K562 (cell line): ENCODE measurements around the gene CFAP58. TPM values are rescaled to one million over a fixed set of nuclear protein-coding genes. Genes with fewer than 3 reads are reported as not detected.

Experiments used
- CREM ChIP-seq: IDR thresholded peaks from 2 replicates; pipeline ENCODE4 v1.6.1; 2014; ENCODE audit warnings: antibody characterized with exemption, low read depth
- GABPB1 ChIP-seq: sonication (generic); formaldehyde crosslinking; IDR thresholded peaks from 2 replicates; pipeline ENCODE4 v1.8.0; 2022; ENCODE audit warnings: mild to moderate bottlenecking, missing genetic modification reagents
- KDM1A ChIP-seq, 2 experiments: fragments of 450-650 bp; IDR thresholded peaks; 2 replicates each; pipeline ENCODE4 v1.6.1; 2016; ENCODE audit warnings: mild to moderate bottlenecking in 2 of 2
- NR2F6 ChIP-seq: fragments of 450-650 bp; formaldehyde crosslinking; IDR thresholded peaks from 2 replicates; pipeline ENCODE4 v1.4.0; 2020; ENCODE audit warnings: mild to moderate bottlenecking
- POLR3A ChIP-seq: IDR thresholded peaks from 2 replicates; pipeline ENCODE4 v1.6.1; 2011; ENCODE audit warnings: borderline replicate concordance, mild to moderate bottlenecking, moderate library complexity; ENCODE audit not compliant: insufficient read length, insufficient read depth; ENCODE audit errors: extremely low read depth
- POLR3G ChIP-seq: IDR thresholded peaks from 2 replicates; pipeline ENCODE4 v1.6.1; 2011; ENCODE audit not compliant: insufficient read length, insufficient replicate concordance; ENCODE audit errors: extremely low read depth
- TAF7 ChIP-seq: fragments of 450-650 bp; IDR thresholded peaks from 2 replicates; pipeline ENCODE4 v1.6.1; 2016; ENCODE audit warnings: missing genetic modification characterization, missing compliant biosample characterization
- ZNF696 ChIP-seq: fragments of 250-450 bp; sonication (Bioruptor Pico); conservative IDR thresholded peaks from 2 replicates; pipeline ENCODE4 v1.4.0; 2020; ENCODE audit warnings: mild to moderate bottlenecking, moderate library complexity
- ZNF79 ChIP-seq: fragments of 250-450 bp; sonication (Bioruptor Pico); IDR thresholded peaks from 2 replicates; pipeline ENCODE4 v1.4.0; 2020; ENCODE audit warnings: low read depth, mild to moderate bottlenecking, moderate library complexity
- polyA plus RNA-seq, 8 experiments: library from polyadenylated mRNA; depleted of rRNA in 4 of 8; stranded (reverse) in 5 of 8; unstranded in 3 of 8; fragments of >200 nt; fragmentation: Nextera tagmentation in 2 of 8; fragmentation: Illumina TruSeq in 1 of 8; extraction: Ambion mirVana in 2 of 8; extraction: Trizol in 1 of 8; gene quantifications; 2 replicates each; pipeline versions ENCODE4 v1.2.1 to v1.2.3, GENCODE V29; 2011 to 2014; ENCODE audit warnings: inconsistent platforms in 1 of 8, missing spikeins in 1 of 8
- total RNA-seq, 7 experiments: library from RNA; depleted of rRNA in 6 of 7; stranded (reverse); fragments of >200 nt in 6 of 7; fragmentation: Illumina TruSeq in 2 of 7; extraction: Trizol in 2 of 7; gene quantifications; 2 replicates each; pipeline versions ENCODE4 v1.2.1 to v1.2.3, GENCODE V29; 2011 to 2021; ENCODE audit warnings: low replicate concordance in 1 of 7
- TF ChIP-seq, protein P1 (sequence below): fragments of 450-650 bp; IDR thresholded peaks from 2 replicates; pipeline ENCODE4 v1.6.1; 2016; ENCODE audit warnings: mild to moderate bottlenecking, moderate library complexity
- TF ChIP-seq, protein P2 (sequence below): sonication (generic); formaldehyde crosslinking; IDR thresholded peaks from 2 replicates; pipeline ENCODE4 v1.5.0; 2020; ENCODE audit warnings: missing genetic modification reagents
- TF ChIP-seq, protein P3 (sequence below): fragments of 250-450 bp; sonication (Bioruptor Pico); IDR thresholded peaks from 2 replicates; pipeline ENCODE4 v1.6.1; 2021; ENCODE audit warnings: mild to moderate bottlenecking
- TF ChIP-seq, protein P4 (sequence below): fragments of 450-650 bp; IDR thresholded peaks from 2 replicates; pipeline ENCODE4 v1.6.1; 2017; ENCODE audit warnings: antibody characterized with exemption

CFAP58 gene
- total and polyA plus RNA-seq, 9 of the 15 experiments (the other 6 are each of a cell fraction or from before 2014, with no cell fraction given) = 0.08 to 2.0 (median 0.71) TPM

DNA sequence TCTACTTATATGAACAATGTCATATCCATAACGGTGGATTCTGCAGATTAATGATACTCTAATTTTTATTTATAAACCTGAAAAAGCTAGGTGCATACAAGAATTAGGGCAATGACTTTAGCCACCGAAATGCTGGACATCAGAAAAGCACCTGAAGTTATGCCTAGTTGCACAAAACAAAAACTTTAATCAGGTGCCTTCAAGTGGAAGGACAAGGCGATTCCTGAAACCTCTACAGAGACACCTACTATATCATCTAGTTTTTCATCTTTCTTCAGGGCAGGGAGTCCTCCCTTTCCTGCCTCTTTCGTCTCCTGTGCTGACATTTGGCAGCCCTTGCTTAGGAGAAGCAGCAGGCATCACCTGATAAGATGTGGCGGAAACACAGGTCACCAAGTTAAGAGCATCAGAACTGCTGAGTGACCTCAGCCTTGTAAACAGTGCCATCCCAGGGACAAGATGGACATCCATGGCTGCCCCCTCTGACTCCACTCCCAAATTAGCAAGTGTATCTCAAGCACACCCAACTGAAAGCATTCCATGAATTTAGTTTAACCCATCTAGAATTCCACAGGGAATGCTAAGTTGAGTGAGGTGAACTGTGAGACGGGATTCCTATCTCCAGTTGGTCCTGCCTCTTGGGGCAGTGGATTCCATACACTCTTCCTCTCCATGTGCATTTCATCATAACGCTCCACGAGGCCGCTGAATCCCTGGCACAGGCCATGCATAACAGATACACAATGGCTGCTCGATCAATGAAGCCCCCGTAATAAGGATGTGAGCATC is 21.2 kb upstream of the CFAP58 start (continued):
- TF ChIP-seq, protein P1, sequence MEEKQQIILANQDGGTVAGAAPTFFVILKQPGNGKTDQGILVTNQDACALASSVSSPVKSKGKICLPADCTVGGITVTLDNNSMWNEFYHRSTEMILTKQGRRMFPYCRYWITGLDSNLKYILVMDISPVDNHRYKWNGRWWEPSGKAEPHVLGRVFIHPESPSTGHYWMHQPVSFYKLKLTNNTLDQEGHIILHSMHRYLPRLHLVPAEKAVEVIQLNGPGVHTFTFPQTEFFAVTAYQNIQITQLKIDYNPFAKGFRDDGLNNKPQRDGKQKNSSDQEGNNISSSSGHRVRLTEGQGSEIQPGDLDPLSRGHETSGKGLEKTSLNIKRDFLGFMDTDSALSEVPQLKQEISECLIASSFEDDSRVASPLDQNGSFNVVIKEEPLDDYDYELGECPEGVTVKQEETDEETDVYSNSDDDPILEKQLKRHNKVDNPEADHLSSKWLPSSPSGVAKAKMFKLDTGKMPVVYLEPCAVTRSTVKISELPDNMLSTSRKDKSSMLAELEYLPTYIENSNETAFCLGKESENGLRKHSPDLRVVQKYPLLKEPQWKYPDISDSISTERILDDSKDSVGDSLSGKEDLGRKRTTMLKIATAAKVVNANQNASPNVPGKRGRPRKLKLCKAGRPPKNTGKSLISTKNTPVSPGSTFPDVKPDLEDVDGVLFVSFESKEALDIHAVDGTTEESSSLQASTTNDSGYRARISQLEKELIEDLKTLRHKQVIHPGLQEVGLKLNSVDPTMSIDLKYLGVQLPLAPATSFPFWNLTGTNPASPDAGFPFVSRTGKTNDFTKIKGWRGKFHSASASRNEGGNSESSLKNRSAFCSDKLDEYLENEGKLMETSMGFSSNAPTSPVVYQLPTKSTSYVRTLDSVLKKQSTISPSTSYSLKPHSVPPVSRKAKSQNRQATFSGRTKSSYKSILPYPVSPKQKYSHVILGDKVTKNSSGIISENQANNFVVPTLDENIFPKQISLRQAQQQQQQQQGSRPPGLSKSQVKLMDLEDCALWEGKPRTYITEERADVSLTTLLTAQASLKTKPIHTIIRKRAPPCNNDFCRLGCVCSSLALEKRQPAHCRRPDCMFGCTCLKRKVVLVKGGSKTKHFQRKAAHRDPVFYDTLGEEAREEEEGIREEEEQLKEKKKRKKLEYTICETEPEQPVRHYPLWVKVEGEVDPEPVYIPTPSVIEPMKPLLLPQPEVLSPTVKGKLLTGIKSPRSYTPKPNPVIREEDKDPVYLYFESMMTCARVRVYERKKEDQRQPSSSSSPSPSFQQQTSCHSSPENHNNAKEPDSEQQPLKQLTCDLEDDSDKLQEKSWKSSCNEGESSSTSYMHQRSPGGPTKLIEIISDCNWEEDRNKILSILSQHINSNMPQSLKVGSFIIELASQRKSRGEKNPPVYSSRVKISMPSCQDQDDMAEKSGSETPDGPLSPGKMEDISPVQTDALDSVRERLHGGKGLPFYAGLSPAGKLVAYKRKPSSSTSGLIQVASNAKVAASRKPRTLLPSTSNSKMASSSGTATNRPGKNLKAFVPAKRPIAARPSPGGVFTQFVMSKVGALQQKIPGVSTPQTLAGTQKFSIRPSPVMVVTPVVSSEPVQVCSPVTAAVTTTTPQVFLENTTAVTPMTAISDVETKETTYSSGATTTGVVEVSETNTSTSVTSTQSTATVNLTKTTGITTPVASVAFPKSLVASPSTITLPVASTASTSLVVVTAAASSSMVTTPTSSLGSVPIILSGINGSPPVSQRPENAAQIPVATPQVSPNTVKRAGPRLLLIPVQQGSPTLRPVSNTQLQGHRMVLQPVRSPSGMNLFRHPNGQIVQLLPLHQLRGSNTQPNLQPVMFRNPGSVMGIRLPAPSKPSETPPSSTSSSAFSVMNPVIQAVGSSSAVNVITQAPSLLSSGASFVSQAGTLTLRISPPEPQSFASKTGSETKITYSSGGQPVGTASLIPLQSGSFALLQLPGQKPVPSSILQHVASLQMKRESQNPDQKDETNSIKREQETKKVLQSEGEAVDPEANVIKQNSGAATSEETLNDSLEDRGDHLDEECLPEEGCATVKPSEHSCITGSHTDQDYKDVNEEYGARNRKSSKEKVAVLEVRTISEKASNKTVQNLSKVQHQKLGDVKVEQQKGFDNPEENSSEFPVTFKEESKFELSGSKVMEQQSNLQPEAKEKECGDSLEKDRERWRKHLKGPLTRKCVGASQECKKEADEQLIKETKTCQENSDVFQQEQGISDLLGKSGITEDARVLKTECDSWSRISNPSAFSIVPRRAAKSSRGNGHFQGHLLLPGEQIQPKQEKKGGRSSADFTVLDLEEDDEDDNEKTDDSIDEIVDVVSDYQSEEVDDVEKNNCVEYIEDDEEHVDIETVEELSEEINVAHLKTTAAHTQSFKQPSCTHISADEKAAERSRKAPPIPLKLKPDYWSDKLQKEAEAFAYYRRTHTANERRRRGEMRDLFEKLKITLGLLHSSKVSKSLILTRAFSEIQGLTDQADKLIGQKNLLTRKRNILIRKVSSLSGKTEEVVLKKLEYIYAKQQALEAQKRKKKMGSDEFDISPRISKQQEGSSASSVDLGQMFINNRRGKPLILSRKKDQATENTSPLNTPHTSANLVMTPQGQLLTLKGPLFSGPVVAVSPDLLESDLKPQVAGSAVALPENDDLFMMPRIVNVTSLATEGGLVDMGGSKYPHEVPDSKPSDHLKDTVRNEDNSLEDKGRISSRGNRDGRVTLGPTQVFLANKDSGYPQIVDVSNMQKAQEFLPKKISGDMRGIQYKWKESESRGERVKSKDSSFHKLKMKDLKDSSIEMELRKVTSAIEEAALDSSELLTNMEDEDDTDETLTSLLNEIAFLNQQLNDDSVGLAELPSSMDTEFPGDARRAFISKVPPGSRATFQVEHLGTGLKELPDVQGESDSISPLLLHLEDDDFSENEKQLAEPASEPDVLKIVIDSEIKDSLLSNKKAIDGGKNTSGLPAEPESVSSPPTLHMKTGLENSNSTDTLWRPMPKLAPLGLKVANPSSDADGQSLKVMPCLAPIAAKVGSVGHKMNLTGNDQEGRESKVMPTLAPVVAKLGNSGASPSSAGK = no peak
- TF ChIP-seq POLR3G = no peak
- TF ChIP-seq, protein P2, sequence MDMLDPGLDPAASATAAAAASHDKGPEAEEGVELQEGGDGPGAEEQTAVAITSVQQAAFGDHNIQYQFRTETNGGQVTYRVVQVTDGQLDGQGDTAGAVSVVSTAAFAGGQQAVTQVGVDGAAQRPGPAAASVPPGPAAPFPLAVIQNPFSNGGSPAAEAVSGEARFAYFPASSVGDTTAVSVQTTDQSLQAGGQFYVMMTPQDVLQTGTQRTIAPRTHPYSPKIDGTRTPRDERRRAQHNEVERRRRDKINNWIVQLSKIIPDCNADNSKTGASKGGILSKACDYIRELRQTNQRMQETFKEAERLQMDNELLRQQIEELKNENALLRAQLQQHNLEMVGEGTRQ (CRISPR knock-in tag) = no peak
- TF ChIP-seq ZNF696 (CRISPR knock-in tag) = no peak
- TF ChIP-seq ZNF79 (CRISPR knock-in tag) = no peak
- TF ChIP-seq, protein P3, sequence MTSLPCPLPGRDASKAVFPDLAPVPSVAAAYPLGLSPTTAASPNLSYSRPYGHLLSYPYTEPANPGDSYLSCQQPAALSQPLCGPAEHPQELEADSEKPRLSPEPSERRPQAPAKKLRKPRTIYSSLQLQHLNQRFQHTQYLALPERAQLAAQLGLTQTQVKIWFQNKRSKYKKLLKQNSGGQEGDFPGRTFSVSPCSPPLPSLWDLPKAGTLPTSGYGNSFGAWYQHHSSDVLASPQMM (CRISPR knock-in tag) = no peak
- TF ChIP-seq POLR3A = no peak
- no peak for TF ChIP-seq TAF7 (tag)
- TF ChIP-seq CREM = peak; percentile 60
- TF ChIP-seq, protein P4, sequence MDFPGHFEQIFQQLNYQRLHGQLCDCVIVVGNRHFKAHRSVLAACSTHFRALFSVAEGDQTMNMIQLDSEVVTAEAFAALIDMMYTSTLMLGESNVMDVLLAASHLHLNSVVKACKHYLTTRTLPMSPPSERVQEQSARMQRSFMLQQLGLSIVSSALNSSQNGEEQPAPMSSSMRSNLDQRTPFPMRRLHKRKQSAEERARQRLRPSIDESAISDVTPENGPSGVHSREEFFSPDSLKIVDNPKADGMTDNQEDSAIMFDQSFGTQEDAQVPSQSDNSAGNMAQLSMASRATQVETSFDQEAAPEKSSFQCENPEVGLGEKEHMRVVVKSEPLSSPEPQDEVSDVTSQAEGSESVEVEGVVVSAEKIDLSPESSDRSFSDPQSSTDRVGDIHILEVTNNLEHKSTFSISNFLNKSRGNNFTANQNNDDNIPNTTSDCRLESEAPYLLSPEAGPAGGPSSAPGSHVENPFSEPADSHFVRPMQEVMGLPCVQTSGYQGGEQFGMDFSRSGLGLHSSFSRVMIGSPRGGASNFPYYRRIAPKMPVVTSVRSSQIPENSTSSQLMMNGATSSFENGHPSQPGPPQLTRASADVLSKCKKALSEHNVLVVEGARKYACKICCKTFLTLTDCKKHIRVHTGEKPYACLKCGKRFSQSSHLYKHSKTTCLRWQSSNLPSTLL = no peak
- TF ChIP-seq GABPB1 (CRISPR knock-in tag) = no peak
- TF ChIP-seq NR2F6 = no peak
- TF ChIP-seq KDM1A (IDR thresholded peaks at IDR 0.05) = 0 out of 4 replicates have a peak, but pooled peaks have one; percentile 14 to 40
